GM12801 (cell line): ENCODE measurements around the gene TNP2.

Source experiments
- TF ChIP-seq, protein P1 (sequence below): IDR thresholded peaks from one replicate; pipeline ENCODE4 v1.5.1; 2011; ENCODE audit warnings: control low read depth; ENCODE audit not compliant: insufficient read length; ENCODE audit errors: extremely low read depth

The TNP2 gene

DNA sequence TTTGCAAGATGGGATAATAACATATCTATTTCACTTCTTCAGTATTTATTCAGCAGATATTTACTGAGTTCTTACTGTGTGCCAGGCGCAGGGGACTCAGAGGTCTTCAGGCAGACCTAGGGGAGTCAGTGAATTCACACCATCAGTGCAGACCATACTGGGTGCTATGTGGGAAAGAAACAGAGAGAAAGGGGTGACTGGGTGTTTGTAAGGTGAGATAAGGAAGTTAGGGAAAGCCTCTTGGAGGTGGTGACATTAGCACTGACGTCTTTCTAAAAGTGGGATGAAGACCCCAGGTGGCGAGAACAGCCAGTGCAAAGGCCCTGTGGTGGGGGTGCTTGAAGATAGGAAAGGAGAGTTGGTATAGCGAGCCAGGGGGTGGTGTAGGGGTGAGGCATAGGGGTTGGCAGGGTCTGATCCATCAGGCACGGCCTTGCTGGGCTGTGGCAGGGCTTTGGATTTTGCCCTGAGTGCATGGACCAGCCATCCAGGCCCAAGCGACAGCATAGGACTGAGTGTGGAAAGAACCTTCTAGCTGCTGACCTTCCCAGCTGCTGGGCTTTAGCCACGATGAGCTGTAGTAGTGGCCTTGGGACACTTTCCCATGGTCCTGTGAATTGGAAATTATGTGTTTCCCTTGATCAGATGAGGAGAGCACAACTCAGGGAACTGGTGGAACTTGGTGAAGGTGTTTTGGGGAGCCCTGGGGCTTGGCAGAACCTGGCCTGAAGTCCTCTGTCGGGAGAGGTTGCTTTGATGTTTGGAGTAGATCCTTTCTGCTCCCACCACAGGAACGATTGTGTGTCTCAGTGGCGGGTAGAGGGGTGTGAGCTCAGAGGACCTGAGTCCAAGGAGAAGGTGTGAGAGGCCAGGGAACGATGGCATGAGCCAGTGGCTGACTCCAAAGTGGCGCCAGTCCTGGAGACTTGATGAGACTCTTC lies 9.2 kb downstream of the TNP2 start:
- TF ChIP-seq, protein P1, sequence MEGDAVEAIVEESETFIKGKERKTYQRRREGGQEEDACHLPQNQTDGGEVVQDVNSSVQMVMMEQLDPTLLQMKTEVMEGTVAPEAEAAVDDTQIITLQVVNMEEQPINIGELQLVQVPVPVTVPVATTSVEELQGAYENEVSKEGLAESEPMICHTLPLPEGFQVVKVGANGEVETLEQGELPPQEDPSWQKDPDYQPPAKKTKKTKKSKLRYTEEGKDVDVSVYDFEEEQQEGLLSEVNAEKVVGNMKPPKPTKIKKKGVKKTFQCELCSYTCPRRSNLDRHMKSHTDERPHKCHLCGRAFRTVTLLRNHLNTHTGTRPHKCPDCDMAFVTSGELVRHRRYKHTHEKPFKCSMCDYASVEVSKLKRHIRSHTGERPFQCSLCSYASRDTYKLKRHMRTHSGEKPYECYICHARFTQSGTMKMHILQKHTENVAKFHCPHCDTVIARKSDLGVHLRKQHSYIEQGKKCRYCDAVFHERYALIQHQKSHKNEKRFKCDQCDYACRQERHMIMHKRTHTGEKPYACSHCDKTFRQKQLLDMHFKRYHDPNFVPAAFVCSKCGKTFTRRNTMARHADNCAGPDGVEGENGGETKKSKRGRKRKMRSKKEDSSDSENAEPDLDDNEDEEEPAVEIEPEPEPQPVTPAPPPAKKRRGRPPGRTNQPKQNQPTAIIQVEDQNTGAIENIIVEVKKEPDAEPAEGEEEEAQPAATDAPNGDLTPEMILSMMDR = no peak

DNA sequence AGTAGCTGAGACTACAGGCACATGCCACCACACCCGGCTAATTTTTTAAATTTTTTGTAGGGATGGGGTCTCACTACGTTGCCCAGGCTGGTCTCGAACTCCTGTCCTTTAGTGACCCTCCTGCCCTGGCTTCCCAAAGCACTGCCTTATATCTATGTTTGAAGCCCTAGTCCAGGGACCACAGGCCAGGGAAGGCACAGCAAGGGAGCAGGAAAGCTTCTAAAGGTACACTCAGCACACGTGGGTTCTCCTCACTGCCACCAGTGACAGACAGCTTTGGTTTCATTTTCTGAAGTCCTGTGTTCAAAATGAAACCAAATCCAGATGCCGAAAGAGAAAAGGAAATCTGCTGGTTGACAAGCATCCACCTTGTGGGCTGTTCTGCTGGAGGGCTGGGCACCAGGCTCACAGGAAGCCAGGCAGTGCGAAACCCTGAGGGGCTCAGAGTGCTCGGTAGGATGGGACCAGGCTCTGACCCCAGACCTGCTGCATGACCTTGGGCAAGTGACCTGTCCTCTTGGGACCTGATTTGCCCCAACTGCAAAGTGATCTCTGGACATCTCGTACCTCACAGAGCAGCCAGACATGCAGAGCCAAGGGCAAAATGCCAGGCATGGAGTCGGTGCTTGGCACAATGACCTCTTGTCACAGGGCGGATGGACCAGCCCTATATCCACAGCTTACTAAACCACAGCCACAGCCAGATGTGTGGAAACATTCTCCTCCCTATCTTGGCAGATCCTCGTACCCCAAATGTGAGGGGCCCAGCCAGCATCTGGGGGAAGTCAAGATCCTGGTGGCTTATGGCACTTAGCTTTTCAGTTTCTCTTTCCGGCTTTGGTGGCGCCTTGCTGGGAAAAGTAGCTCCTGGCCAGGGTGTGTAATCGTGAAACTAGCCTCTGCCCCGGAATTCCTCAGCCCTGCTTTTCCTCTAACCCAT lies 10.3 kb downstream of the TNP2 start:
- TF ChIP-seq, protein P1 = no peak

DNA sequence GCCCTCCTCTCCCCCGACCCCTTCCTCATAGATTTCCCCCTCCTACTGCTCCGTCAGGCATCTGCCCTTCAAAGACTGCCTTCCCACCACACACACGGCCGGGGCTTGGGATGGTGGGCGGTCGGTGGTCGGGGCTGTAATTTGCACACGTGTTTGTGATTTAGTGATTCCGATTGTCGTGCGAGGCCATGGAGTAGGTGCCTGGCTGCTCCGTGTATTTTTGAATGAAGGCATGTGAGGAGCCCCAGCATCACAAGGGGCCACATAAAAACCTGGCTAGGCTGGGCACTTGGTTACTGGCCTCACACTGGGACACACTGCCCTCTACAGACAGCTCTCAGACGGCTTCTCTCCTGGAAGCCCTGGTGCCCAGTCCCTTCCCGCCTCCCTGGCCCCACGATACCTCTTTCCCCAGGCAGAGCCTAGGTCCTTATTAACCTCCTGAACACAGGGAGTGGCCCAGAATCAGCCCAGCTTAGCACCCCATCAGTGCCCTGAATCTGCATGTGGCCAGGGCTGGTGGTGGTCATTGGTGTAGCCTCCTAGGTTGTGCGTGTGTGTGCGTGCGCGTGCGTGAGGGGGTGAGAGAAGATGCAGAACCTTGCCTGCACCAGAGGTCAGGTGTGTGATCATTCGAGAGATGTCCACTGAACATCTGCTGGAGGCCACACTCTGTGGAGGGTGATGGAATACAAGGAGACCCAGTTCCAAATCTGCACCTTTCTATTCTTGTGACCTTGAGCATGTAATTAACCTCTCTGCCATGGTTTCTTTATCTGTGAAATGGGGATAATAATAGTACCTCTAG lies 11.8 kb downstream of the TNP2 start:
- TF ChIP-seq, protein P1 = no peak

DNA sequence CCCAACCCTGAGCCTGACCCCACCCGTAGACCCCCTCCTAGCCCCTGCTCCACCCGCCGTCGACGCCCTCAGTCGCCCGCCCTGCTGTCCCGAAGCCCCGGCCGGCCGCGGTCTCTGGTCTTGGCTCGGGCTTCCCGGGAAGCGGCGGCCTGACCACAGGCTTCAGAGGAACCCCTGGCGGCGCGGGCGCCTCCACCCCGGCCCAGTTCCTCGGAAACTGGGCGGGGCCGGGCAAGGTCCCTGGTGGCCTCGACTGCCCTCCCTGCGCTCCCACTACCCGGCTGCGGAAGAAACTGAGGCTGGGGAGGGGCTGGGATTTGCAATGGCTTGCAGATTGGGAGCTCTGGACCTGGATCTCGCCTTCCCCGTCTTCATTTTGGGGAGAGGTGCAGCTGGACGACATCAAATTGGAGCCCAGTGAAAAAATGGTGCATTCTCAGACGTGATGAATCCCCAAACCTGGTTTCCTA lies 12.4 kb downstream of the TNP2 start:
- TF ChIP-seq, protein P1 = no peak

GRCh38 chr16:11255737-11256660 lies 13.1 kb downstream of the TNP2 start, which contains the start of gene SOCS1:
Gene SOCS1, minus strand, starts transcription at chr16:11256204. Its CDS starts 726 bp downstream, at chr16:11255478.
- TF ChIP-seq, protein P1 = no peak
